Motor neuron (in vitro differentiated cells): ENCODE measurements around the gene MAPKBP1. TPM values are rescaled to one million over a fixed set of nuclear protein-coding genes. Genes with fewer than 3 reads are reported as not detected.

Experiments
- ATAC-seq, 8 experiments: fragments of 200-7000 bp; cut with Tn5 transposase; replicated peaks in 6 of 8; 2 replicates each; pipeline ENCODE4 v1.8.0; 2021; ENCODE audit warnings: mild to moderate bottlenecking in 8 of 8, moderate library complexity in 8 of 8
- H3K27ac ChIP-seq, 2 donors: fragments of 250-450 bp; sonication (Bioruptor Pico); 2 replicates each; pipeline ENCODE4 v1.9.0; 2021; ENCODE audit warnings: antibody characterized with exemption in 2 of 2, mild to moderate bottlenecking in 2 of 2, moderate library complexity in 1 of 2
- H3K4me1 ChIP-seq, 2 donors: fragments of 250-450 bp; sonication (Bioruptor Pico); replicated peaks in 1 of 2; 2 replicates each; pipeline ENCODE4 v1.6.1; 2021; ENCODE audit warnings: antibody characterized with exemption in 2 of 2, mild to moderate bottlenecking in 2 of 2, moderate library complexity in 1 of 2
- H3K4me3 ChIP-seq, 5 donors: fragments of 250-450 bp; sonication (Bioruptor Pico); 2 replicates each; pipeline ENCODE4 v1.9.0; 2021; ENCODE audit warnings: antibody characterized with exemption in 5 of 5, mild to moderate bottlenecking in 5 of 5, moderate library complexity in 4 of 5
- WGBS, 10 experiments: fragments of 450-650 bp; shearing (Covaris generic); methylation state at CpG; one replicate each; pipeline ENCODE4 v1.0.0; 2022; 5-methylcytosine and 5-hydroxymethylcytosine counted together
- in situ Hi-C, 9 experiments: fragments of 400-800 bp; cut with MboI; loops; one replicate each; pipeline ENCODE4 v1.15.0; 2021; ENCODE audit warnings: low sequenced_read_pairs in 9 of 9, low pct_unique_long_range_greater_than_20kb in 2 of 9; ENCODE audit not compliant: unreplicated experiment in 9 of 9
- total RNA-seq, 8 experiments: library from RNA; unstranded; fragments of 300-600 nt; gene quantifications; 2 replicates each; pipeline versions ENCODE4 v1.2.3 to v1.2.4, GENCODE V29; 2022

Gene MAPKBP1
- total RNA-seq, 8 experiments from 2014 or later, result 9.9 to 25.8 (median 14.3) TPM

DNA sequence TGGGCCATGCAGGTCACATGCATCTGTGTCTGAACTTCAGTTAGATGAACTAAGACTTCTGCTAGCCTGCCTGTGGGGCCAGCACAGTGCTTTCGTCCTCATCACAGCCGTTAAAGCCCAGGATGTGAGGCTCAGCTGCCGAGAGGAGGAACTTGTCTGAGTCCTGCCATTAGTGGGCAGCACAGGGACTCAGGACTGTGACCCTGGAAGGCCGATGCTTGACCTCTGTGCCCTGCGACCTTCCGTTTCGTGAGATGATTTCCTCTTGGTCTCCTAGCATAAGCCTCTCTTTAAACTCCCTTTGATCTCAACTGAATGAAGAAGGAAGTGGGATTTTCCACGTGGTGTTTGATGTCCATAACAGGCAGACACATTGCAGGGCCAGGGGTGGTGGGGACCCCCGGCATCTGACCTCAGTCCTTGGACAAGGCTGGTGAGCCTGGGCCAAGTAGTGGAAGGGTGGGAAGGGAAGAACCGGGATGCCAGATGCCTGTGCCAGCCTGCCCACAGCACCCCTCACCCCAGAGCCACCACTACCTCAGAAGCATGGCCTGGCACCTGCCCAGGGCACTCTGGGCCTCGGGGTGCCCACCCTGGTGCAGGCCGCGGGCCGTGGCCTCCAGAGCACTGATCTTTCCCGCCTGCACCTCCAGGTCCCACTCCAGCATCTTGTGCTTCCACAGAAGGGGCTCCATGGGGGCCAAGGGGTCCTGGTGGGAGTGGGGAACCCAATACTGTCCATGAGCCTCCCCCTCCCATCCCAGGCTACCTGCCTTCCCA is 86.0 kb downstream of the MAPKBP1 start:
- Histone ChIP-seq H3K4me3 (no peak overlapping the region), H3K4me1 (peaks cover 8% of the 10 kb centered on the region in 2 donors), H3K27ac (no peak overlapping the region)
- no peak for ATAC-seq
- in situ Hi-C loops, result no loop called here
- 20 to 100% (median 45%) methylated on average over 1 to 6 of the region's 15 CpGs; no CpG with 5 or more reads in 3 of the 10 experiments for WGBS, 10 experiments

GRCh38 chr15:41861736-41862356 is 87.6 kb downstream of the MAPKBP1 start:
- H3K27ac ChIP-seq, result no peak overlapping the region
- WGBS, 10 experiments, result 48 to 90% (median 70%) methylated on average over 1 to 12 of the region's 18 CpGs; no CpG with 5 or more reads in 5 of the 10 experiments
- ATAC-seq, result no peak
- H3K4me1 ChIP-seq, result peaks cover 8 to 11% of the 10 kb centered on the region in 2 donors
- H3K4me3 ChIP-seq, result no peak overlapping the region
- in situ Hi-C loops, result no loop called here

- WGBS, 10 experiments, result 32 to 93% (median 69%) methylated on average over 1 to 8 of the region's 19 CpGs; no CpG with 5 or more reads in 2 of the 10 experiments
- H3K4me3 ChIP-seq, result no peak overlapping the region
- peak in 1 of 8 experiments; percentile 26 for ATAC-seq
- peaks cover 8 to 12% of the 10 kb centered on the region in 2 donors for H3K4me1 ChIP-seq
- H3K27ac ChIP-seq, result no peak overlapping the region
- in situ Hi-C loops, result no loop called here
These were observed 88.3 kb downstream of the MAPKBP1 start for GRCh38 chr15:41862515-41863116.

DNA sequence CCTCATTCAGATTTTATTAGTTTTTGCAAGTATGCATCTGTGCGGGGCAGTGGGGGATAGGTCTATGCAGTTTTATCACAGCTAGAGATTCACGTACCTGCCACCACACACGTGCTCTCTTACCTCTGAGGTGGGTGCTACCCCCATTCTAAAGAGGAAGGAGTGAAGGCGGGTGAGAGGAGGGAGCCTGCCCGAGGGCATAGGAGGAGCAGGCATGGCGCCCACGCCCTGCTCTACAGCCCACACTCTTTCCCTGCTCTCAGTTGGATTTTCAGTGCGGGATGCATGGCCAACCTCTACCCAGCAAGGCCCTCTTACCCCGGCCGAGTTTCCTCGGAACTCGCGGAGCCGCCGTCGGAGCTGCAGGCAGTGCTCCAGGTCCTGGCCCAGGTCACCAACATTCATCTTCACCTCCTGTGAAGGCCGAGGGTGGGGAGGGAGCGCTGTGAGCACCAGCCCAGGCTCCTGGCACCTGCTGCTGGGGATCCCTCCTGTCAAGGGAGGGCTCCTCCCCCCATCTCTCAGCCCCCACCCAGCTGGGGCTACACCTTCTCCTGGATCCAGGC is 91.3 kb downstream of the MAPKBP1 start:
- no peak overlapping the region for H3K27ac ChIP-seq
- in situ Hi-C loops, result no loop called here
- peak in 3 of 8 experiments; percentile 8 to 37 (median 21) for ATAC-seq
- WGBS, 10 experiments, result 60 to 100% (median 78%) methylated on average over 1 to 8 of the region's 18 CpGs; no CpG with 5 or more reads in 2 of the 10 experiments
- peaks cover 8 to 12% of the 10 kb centered on the region in 2 donors for H3K4me1 ChIP-seq
- no peak overlapping the region for H3K4me3 ChIP-seq

DNA sequence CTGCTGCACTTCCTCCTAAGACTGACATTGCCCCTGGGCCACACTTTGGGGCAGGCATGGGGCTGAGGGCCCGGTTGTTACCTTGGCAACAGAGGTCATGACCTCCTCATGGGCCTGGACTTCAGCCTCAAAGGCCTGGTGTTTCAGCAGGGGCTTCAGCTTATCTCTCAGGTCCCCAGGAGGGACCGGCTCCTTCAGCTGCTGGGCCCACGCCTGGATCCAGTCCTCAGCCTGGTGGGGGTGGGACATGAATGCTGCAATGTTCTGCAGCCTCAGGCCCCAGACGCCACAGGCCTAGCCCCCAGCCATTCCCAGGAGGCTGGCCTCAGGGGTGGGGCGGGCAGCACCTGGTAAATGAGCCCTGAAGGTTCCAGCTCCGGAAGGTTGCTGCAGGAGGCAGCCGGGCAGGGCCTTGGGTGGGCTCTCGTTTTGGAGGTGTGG is 92.0 kb downstream of the MAPKBP1 start:
- WGBS, 10 experiments, result 33 to 100% methylated on average over 1 of the region's 8 CpGs; no CpG with 5 or more reads in 8 of the 10 experiments
- no peak overlapping the region for H3K4me3 ChIP-seq
- in situ Hi-C loops, result no loop called here
- H3K27ac ChIP-seq, result peak overlapping the region in 1 of 2 donors; percentile 42
- H3K4me1 ChIP-seq, result peaks cover 8 to 12% of the 10 kb centered on the region in 2 donors
- peak in 5 of 8 experiments; percentile 17 to 38 (median 30) for ATAC-seq

- WGBS, 10 experiments, result 78 to 100% (median 93%) methylated on average over 1 to 5 of the region's 25 CpGs; no CpG with 5 or more reads in 6 of the 10 experiments
- H3K4me3 ChIP-seq, result no peak overlapping the region
- peak in 2 of 8 experiments; percentile 3 to 9 for ATAC-seq
- H3K27ac ChIP-seq, result no peak overlapping the region
- in situ Hi-C loops, result no loop called here
- H3K4me1 ChIP-seq, result peaks cover 8 to 12% of the 10 kb centered on the region in 2 donors
These were observed 92.7 kb downstream of the MAPKBP1 start for GRCh38 chr15:41866872-41867579.

DNA sequence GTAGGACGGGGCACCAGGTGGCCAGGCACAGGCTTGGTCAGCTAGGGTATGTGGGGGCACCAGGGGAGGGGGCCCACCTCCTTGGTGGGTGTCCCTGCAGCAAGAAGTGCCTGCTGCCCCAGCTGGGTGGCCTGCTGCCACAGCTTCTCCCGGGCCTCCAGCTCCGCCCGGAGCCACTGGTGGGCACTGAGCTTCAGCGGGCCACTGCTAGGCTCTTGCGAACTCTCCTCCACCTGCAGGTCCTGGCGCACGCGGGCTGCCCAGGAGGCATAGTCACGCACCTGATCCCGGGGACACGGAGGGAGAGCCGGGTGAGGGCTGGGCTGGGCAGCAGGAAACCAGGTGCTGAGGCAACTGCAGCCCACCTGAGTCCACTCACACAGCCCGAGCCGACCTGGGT is 94.0 kb downstream of the MAPKBP1 start:
- no peak for ATAC-seq
- Histone ChIP-seq H3K4me1 (peaks cover 8 to 12% of the 10 kb centered on the region in 2 donors), H3K27ac (no peak overlapping the region), H3K4me3 (no peak overlapping the region)
- in situ Hi-C loops, result no loop called here
- WGBS, 10 experiments, result 100% methylated on average over 2 of the region's 15 CpGs; no CpG with 5 or more reads in 7 of the 10 experiments

- H3K4me1 ChIP-seq, result peaks cover 8 to 12% of the 10 kb centered on the region in 2 donors
- in situ Hi-C loops, result no loop called here
- peak in 1 of 8 experiments; percentile 4 for ATAC-seq
- WGBS, 10 experiments, result 60 to 88% (median 79%) methylated on average over 1 to 17 of the region's 42 CpGs; no CpG with 5 or more reads in 5 of the 10 experiments
- H3K4me3 ChIP-seq, result no peak overlapping the region
- H3K27ac ChIP-seq, result no peak overlapping the region
These were observed 95.7 kb downstream of the MAPKBP1 start for GRCh38 chr15:41869770-41870688.

- H3K27ac ChIP-seq, result no peak overlapping the region
- in situ Hi-C loops, result no loop called here
- WGBS, 10 experiments, result 25 to 100% (median 77%) methylated on average over 1 to 8 of the region's 9 CpGs; no CpG with 5 or more reads in 2 of the 10 experiments
- ATAC-seq, result no peak
- H3K4me3 ChIP-seq, result no peak overlapping the region
- H3K4me1 ChIP-seq, result peaks cover 8 to 12% of the 10 kb centered on the region in 2 donors
These were observed 96.4 kb downstream of the MAPKBP1 start for GRCh38 chr15:41870689-41871081.

DNA sequence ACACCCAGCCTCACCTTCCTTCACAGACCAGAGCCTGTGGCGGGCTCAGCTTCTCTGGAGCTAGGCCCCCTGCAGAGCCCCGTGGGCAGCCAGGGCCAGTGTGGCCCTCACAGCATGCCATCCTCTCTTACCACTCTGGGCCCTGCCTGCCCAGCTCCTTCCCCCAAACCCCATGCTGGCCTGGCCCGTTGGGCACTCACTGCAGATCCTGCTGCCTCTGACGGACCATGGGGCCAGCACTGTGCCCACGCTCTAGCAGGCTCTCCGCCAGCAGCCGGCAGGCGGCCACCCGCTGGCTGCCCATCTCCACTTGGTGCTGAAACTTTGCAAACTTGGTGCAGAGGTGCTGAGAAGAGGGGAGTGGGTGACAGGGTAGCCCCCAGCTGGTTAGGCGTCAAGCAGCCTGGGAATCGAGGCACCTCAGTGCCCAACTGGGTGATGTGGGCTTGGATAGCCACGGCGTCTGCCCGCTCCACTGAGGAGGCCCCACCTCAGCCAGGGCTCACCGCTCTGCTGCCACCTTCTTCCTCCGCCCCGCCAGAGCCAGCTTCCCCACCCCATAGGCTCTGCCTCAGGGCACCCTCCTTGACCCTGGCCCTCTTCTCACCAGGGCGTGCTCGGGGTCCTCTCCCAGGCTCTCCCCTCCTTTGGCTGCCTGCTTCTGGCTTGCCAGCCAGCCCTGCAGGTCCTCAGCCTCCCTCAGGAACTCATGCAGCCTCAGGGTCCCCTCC is 97.1 kb downstream of the MAPKBP1 start:
- no peak overlapping the region for H3K27ac ChIP-seq
- no peak for ATAC-seq
- H3K4me1 ChIP-seq, result peaks cover 3 to 6% of the 10 kb centered on the region in 2 donors
- 0 to 100% (median 67%) methylated on average over 1 to 3 of the region's 19 CpGs; no CpG with 5 or more reads in 5 of the 10 experiments for WGBS, 10 experiments
- H3K4me3 ChIP-seq, result no peak overlapping the region
- in situ Hi-C loops, result no loop called here

GRCh38 chr15:41872166-41872747 is 98.0 kb downstream of the MAPKBP1 start:
- Histone ChIP-seq H3K27ac (no peak overlapping the region), H3K4me1 (no peaks in the 10 kb centered on the region), H3K4me3 (no peak overlapping the region)
- WGBS, 10 experiments, result 20 to 100% (median 50%) methylated on average over 1 to 4 of the region's 9 CpGs; no CpG with 5 or more reads in 7 of the 10 experiments
- ATAC-seq, result no peak
- in situ Hi-C loops, result no loop called here
